ENCODE measurements around the gene PAX9.

The PAX9 gene

DNA sequence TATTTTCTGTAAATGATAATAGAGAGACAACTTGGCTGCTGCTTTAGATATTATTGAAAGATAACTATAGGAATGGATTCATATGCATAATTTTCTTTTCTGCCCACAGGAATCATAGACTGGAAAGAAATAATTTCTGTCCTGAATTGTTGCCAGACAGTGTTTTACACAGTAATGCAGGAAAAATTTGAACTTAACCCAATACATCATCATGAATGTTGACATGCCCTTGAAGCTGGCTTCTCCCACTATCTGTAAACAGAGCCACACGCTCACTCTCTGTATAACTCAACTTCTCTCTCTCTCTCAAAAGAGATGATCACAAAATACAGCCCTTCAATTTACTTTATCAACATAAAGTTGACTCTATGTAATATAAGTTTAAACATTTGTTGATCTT is 56.6 kb downstream of the PAX9 start:
- TF ChIP-seq ZFX (IDR thresholded peaks at IDR 0.05; ENCODE audit: borderline replicate concordance) = no peak
- TF ChIP-seq, protein P1, sequence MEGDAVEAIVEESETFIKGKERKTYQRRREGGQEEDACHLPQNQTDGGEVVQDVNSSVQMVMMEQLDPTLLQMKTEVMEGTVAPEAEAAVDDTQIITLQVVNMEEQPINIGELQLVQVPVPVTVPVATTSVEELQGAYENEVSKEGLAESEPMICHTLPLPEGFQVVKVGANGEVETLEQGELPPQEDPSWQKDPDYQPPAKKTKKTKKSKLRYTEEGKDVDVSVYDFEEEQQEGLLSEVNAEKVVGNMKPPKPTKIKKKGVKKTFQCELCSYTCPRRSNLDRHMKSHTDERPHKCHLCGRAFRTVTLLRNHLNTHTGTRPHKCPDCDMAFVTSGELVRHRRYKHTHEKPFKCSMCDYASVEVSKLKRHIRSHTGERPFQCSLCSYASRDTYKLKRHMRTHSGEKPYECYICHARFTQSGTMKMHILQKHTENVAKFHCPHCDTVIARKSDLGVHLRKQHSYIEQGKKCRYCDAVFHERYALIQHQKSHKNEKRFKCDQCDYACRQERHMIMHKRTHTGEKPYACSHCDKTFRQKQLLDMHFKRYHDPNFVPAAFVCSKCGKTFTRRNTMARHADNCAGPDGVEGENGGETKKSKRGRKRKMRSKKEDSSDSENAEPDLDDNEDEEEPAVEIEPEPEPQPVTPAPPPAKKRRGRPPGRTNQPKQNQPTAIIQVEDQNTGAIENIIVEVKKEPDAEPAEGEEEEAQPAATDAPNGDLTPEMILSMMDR (IDR thresholded peaks at IDR 0.05) = no peak
- H3K27ac ChIP-seq = no peak overlapping the region

DNA sequence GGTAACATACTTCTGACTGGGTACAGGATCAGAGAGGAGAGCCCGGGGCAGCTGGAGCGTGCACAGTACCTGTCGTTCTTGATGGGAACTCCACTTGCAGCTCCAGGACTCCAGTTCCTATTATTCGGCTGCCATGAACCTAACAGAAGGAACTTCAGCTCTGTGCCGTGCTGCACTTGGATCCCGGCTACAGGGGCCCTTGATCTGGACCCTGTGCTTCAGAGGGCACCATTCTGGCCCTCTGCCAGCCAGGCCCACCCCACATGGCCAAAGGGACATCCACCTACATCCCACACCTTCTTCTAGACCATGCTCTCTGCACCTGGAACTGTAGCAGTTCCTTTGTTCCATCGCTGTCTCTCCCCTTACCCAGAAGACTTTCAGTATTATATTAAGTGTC is 58.2 kb downstream of the PAX9 start:
- H3K27ac ChIP-seq = no peak overlapping the region
- TF ChIP-seq, protein P1 (IDR thresholded peaks at IDR 0.05) = no peak
- TF ChIP-seq ZFX (IDR thresholded peaks at IDR 0.05; ENCODE audit: borderline replicate concordance) = no peak

DNA sequence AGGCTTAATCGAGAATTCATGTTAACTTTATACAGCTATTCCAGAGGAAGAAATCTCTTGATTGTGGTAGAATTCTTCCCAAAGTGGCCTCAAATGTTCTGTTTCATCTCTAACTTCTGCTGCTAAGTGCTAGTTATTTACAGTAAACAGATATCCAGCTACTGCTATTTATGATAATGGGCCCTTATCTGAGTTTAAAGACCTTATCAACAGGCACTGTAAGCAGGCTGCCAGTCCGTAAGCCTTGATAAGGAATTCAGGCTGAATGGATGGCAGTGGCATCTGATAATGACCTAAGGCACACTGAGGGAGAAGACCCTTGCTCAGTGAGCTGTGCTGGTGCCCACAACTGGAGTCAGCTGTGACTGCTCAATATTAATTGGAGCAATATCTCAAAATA is 59.0 kb downstream of the PAX9 start:
- no peak overlapping the region for H3K27ac ChIP-seq
- TF ChIP-seq, protein P1 (IDR thresholded peaks at IDR 0.05) = no peak
- no peak for TF ChIP-seq ZFX (IDR thresholded peaks at IDR 0.05; ENCODE audit: borderline replicate concordance)

DNA sequence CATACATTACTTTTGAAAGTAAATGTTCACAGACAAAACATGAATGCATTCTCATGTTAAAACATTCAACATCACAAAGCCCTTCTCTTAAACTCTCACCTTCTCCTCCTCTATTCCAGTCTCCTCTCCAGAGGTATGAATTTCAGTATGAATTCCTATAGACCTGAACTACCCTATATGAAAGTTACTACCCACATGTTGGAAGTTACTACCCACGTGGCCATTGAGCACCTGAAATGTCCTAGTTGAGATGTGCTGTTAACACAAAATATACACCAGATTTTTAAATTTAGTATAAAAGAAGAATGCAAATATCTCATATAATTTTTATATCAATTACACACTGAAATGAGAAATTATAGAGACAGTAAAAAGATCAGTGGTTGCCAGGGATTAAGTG is 60.2 kb downstream of the PAX9 start:
- no peak overlapping the region for H3K27ac ChIP-seq
- TF ChIP-seq, protein P1 (IDR thresholded peaks at IDR 0.05) = no peak
- TF ChIP-seq ZFX (IDR thresholded peaks at IDR 0.05; ENCODE audit: borderline replicate concordance) = no peak

DNA sequence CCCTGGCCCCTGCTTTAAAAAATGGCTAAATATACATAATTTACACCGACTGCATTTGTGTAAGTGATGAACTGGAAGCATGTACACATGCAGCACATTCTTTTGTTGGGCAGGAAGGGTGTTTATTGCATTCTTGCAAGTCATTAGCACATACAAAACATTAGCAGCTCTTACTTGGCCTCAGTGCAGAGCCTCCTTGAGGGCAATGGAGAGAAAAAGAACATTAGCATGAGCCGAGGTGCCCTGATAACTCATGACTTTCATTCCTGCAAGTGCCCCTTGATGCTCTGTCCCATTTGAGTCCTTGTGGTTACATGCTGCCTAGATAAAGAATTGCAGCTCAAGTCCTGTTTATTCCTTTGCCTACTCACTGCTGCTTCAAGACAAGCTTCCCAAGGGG is 61.9 kb downstream of the PAX9 start:
- TF ChIP-seq, protein P1 (IDR thresholded peaks at IDR 0.05) = no peak
- no peak for TF ChIP-seq ZFX (IDR thresholded peaks at IDR 0.05; ENCODE audit: borderline replicate concordance)
- H3K27ac ChIP-seq = no peak overlapping the region

DNA sequence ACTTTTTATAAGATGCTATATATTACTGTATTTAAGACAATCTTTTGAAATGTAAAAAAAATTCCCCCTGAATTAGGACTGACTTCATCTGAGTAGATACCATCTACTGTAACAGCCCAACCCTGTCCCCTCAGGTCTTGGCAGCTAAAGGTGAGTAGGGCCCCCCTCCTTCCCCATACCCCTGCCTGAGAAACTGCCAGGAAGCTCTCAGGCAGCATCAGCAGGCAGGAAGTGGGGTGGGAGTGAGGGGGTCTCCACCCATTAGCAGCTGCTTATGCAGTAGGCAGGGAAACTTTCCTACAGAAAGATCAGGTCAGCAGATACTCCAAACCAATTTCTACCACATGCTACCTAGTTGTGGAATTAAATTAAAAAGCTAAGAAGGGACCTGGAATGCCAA is 62.5 kb downstream of the PAX9 start:
- H3K27ac ChIP-seq = no peak overlapping the region
- TF ChIP-seq, protein P1 (IDR thresholded peaks at IDR 0.05) = no peak
- TF ChIP-seq ZFX (IDR thresholded peaks at IDR 0.05; ENCODE audit: borderline replicate concordance) = no peak

DNA sequence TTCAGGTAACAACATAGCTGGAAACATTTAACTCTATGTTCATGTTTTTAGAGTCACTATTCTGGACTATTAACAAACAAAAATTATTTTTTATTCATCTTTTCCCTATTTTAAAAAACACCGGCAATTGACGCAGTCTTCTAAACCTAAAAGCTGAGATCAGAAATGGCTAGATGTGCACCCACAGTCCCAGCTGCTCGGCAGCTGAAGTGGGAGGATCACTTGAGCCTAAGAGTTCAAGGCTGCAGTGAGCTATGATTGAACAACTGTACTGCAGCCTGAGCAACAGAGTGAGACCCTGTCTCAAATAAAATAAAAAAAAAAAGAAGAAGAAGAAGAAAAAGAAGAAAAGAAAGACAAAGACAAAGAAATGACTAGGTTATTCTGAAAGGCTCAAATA is 64.5 kb downstream of the PAX9 start:
- H3K27ac ChIP-seq = no peak overlapping the region
- TF ChIP-seq ZFX (IDR thresholded peaks at IDR 0.05; ENCODE audit: borderline replicate concordance) = no peak
- TF ChIP-seq, protein P1 (IDR thresholded peaks at IDR 0.05) = no peak

All from 22Rv1 (cell line).